Epithelial cell of prostate (primary cell): ENCODE measurements around the gene TSPOAP1.

Source experiments
- DNase-seq: peaks from one replicate; pipeline ENCODE4 v3.0.0-alpha.2; 2011; ENCODE audit warnings: low read depth, low spot score
- H3K27ac ChIP-seq: fragments of 450-650 bp; 2 replicates; pipeline ENCODE4 v1.5.1; 2017; ENCODE audit warnings: mild to moderate bottlenecking

Gene TSPOAP1

GRCh38 chr17:58319173-58320162 lies 9.1 kb downstream of the TSPOAP1 start:
- no peak for DNase-seq
- H3K27ac ChIP-seq = no peak overlapping the region

GRCh38 chr17:58318627-58319172 lies 9.9 kb downstream of the TSPOAP1 start:
- H3K27ac ChIP-seq = no peak overlapping the region
- no peak for DNase-seq

- H3K27ac ChIP-seq = no peak overlapping the region
- DNase-seq = no peak
Measured at GRCh38 chr17:58318065-58318481, 10.5 kb downstream of the TSPOAP1 start.

- no peak overlapping the region for H3K27ac ChIP-seq
- peak; percentile 81 for DNase-seq
Measured at GRCh38 chr17:58317421-58318064, 11.1 kb downstream of the TSPOAP1 start.

GRCh38 chr17:58316260-58316960 lies 12.2 kb downstream of the TSPOAP1 start:
- no peak overlapping the region for H3K27ac ChIP-seq
- no peak for DNase-seq

GRCh38 chr17:58315750-58316149 lies 12.8 kb downstream of the TSPOAP1 start:
- no peak for DNase-seq
- no peak overlapping the region for H3K27ac ChIP-seq

GRCh38 chr17:58315281-58315711 lies 13.3 kb downstream of the TSPOAP1 start:
- no peak for DNase-seq
- H3K27ac ChIP-seq = no peak overlapping the region

GRCh38 chr17:58314706-58315015 lies 13.9 kb downstream of the TSPOAP1 start:
- DNase-seq = no peak
- no peak overlapping the region for H3K27ac ChIP-seq

GRCh38 chr17:58313815-58314705 lies 14.5 kb downstream of the TSPOAP1 start:
- H3K27ac ChIP-seq = no peak overlapping the region
- DNase-seq = no peak

- DNase-seq = no peak
Measured at GRCh38 chr17:58312829-58313228, 15.8 kb downstream of the TSPOAP1 start.

GRCh38 chr17:58312021-58312630 lies 16.5 kb downstream of the TSPOAP1 start:
- no peak for DNase-seq
- H3K27ac ChIP-seq = no peak overlapping the region

More at GRCh38 chr17:58312829-58313228, 15.8 kb downstream of the TSPOAP1 start:
- no peak overlapping the region for H3K27ac ChIP-seq

- no peak overlapping the region for H3K27ac ChIP-seq
- DNase-seq = no peak
Measured at GRCh38 chr17:58311429-58311894, 17.1 kb downstream of the TSPOAP1 start.

GRCh38 chr17:58310511-58311428 lies 17.8 kb downstream of the TSPOAP1 start:
- H3K27ac ChIP-seq = no peak overlapping the region
- no peak for DNase-seq

- no peak overlapping the region for H3K27ac ChIP-seq
- DNase-seq = no peak
Measured at GRCh38 chr17:58309918-58310259, 18.7 kb downstream of the TSPOAP1 start.

- no peak for DNase-seq
Measured at GRCh38 chr17:58308985-58309917, 19.3 kb downstream of the TSPOAP1 start.

GRCh38 chr17:58308173-58308984 lies 20.2 kb downstream of the TSPOAP1 start:
- DNase-seq = no peak
- H3K27ac ChIP-seq = no peak overlapping the region

More at GRCh38 chr17:58308985-58309917, 19.3 kb downstream of the TSPOAP1 start:
- no peak overlapping the region for H3K27ac ChIP-seq
